Spleen (tissue), 11 donors: Measurements from ENCODE around the gene SPATA22. TPM values are rescaled to one million over a fixed set of nuclear protein-coding genes. Genes with fewer than 3 reads are reported as not detected.
"Not testable (repeated sequence)": the region's sequence is repeated elsewhere in the genome, so short reads cannot be mapped to it uniquely, and the experiment has no call there.

Experiments used
- DNase-seq: peaks from one replicate; pipeline ENCODE4 v3.0.0-alpha.2; 2020
- H3K27ac ChIP-seq, 8 donors: fragments of 200-600 bp; sonication (generic) in 7 of 8; 1 replicate in 4 of 8; 2 replicates in 4 of 8; pipeline versions ENCODE4 v1.5.0 to v1.8.0; 2016 to 2021; ENCODE audit warnings: inconsistent platforms in 4 of 8, mild to moderate bottlenecking in 4 of 8, moderate library complexity in 1 of 8
- H3K27me3 ChIP-seq, 7 donors: fragments of 200-600 bp; sonication (generic) in 6 of 7; replicated peaks in 1 of 7; 1 replicate in 4 of 7; 2 replicates in 3 of 7; pipeline versions ENCODE4 v1.5.0 to v1.8.0; 2016 to 2021; ENCODE audit warnings: inconsistent platforms in 3 of 7, mild to moderate bottlenecking in 1 of 7
- H3K36me3 ChIP-seq, 6 donors: fragments of 200-600 bp; sonication (generic) in 5 of 6; 1 replicate in 4 of 6; 2 replicates in 2 of 6; pipeline versions ENCODE4 v1.5.0 to v1.8.0; 2016 to 2021; ENCODE audit warnings: inconsistent platforms in 2 of 6
- H3K4me1 ChIP-seq, 6 donors: fragments of 200-600 bp; sonication (generic) in 5 of 6; 1 replicate in 3 of 6; 2 replicates in 3 of 6; pipeline versions ENCODE4 v1.5.0 to v1.8.0; 2016 to 2021; ENCODE audit warnings: inconsistent platforms in 3 of 6
- H3K4me3 ChIP-seq, 8 donors: fragments of 200-600 bp; sonication (generic) in 7 of 8; 1 replicate in 4 of 8; 2 replicates in 4 of 8; pipeline versions ENCODE4 v1.5.0 to v1.8.0; 2016 to 2021; ENCODE audit warnings: inconsistent platforms in 4 of 8, mild to moderate bottlenecking in 4 of 8, moderate library complexity in 2 of 8
- H3K9me3 ChIP-seq, 8 donors: fragments of 200-600 bp; sonication (generic) in 7 of 8; 1 replicate in 4 of 8; 2 replicates in 4 of 8; pipeline versions ENCODE4 v1.5.0 to v1.8.0; 2016 to 2021; ENCODE audit warnings: inconsistent platforms in 4 of 8
- CTCF ChIP-seq, 11 experiments: fragments of 200-600 bp in 7 of 11; fragments of 450-650 bp in 4 of 11; sonication (generic) in 4 of 11; IDR thresholded peaks in 8 of 11; conservative IDR thresholded peaks in 3 of 11; 1 replicate in 7 of 11; 2 replicates in 4 of 11; pipeline versions ENCODE4 v1.4.0 to v1.8.0; 2016 to 2021; ENCODE audit warnings: antibody characterized with exemption in 11 of 11, inconsistent platforms in 4 of 11, mild to moderate bottlenecking in 1 of 11
- POLR2A ChIP-seq, 3 donors: fragments of 450-650 bp; IDR thresholded peaks; one replicate each; pipeline ENCODE4 v1.5.1; 2017; ENCODE audit warnings: antibody characterized with exemption in 3 of 3, mild to moderate bottlenecking in 1 of 3
- POLR2AphosphoS5 ChIP-seq, 3 donors: sonication (generic); formaldehyde crosslinking; IDR thresholded peaks; one replicate each; pipeline ENCODE4 v1.5.1; 2017; ENCODE audit warnings: antibody characterized with exemption in 3 of 3
- WGBS, 5 donors: extraction: QIAGEN DNeasy Blood & Tissue Kit in 3 of 5; methylation state at CpG; one replicate each; pipeline versions ENCODE4 v1.1.5 to v1.1.7; 2013 to 2018; 5-methylcytosine and 5-hydroxymethylcytosine counted together
- intact Hi-C: fragments of 100-400 bp; cut with DNase I; formaldehyde crosslinking; loops from one replicate; pipeline ENCODE4 v1.15.0; 2023; ENCODE audit warnings: low total_unique reads
- polyA plus RNA-seq, 3 donors: library from polyadenylated mRNA; stranded (reverse); fragments of 200-250 nt; gene quantifications; one replicate each; pipeline ENCODE4 v1.2.1, GENCODE V29; 2013
- total RNA-seq, 7 donors: library from RNA; depleted of rRNA in 3 of 7; stranded (reverse); fragments of >200 nt in 3 of 7; fragmentation: NEBNext Ultra II Directional in 4 of 7; extraction: Animal tissue kit (Norgen Biotek cat#: 25700) in 4 of 7; gene quantifications; one replicate each; pipeline versions ENCODE4 v1.1.0 to v1.2.1, GENCODE V29; 2016 to 2021
- donor health status: healthy with polysubstance abuse.
- donor health status: DM: no; HTN: no; CAD: no; lungs with moderate emphysema.
- donor health status: DM: no; HTN: no; CAD: no.
- donor health status: Bipolar disorder and iron deficiency.
- donor health status: healthy.
- donor health status: DM: no; HTN: no; CAD: no.
- donor health status: DM: yes; HTN: yes; CAD: no.

SPATA22 gene
- total and polyA plus RNA-seq, 10 donors, result 0.22 to 0.80 (median 0.39) TPM; not detected in 6

DNA sequence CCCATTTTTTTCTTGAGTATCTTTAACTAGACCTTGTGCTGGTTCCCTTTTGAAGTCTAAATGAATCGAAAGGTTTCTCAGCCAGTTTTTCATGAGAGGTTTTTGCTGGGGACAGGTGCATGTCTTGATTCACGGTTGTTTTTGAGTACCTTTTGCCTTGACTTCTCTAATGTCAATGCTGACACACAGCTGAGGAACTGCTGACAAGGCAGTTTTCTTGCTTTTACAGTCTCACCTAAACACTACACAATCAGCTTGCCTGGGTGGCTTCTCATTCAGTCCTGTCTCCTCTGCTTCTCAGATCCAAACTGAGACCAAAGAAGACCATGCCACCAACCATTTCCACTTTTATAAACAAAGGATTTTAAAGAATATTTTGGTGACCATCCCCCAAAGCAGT, 53.4 kb downstream of the SPATA22 start:
- DNase-seq, result no peak
- Histone ChIP-seq H3K4me3 (no peak overlapping the region), H3K4me1 (no peaks in the 10 kb centered on the region), H3K27ac (no peak overlapping the region), H3K9me3 (no peaks in the 10 kb centered on the region), H3K36me3 (no peaks in the 10 kb centered on the region), H3K27me3 (peaks cover 0 to 13% (median 0%) of the 10 kb centered on the region in 7 donors)
- WGBS, 5 donors, result 58 to 87% (median 63%) methylated on average over 2 of the region's 2 CpGs
- intact Hi-C loops, result no loop called here
- no peak for TF ChIP-seq POLR2A (IDR thresholded peaks at IDR 0.05)

- intact Hi-C loops, result no loop called here
- Histone ChIP-seq H3K36me3 (no peaks in the 10 kb centered on the region), H3K4me1 (no peaks in the 10 kb centered on the region), H3K27me3 (peaks cover 0 to 20% (median 0%) of the 10 kb centered on the region in 7 donors), H3K27ac (no peak overlapping the region), H3K9me3 (no peaks in the 10 kb centered on the region), H3K4me3 (no peak overlapping the region)
- TF ChIP-seq CTCF (IDR thresholded peaks at IDR 0.05 in 8 of 11, conservative IDR thresholded peaks at IDR 0.05 in 3 of 11), result no peak
- no peak for TF ChIP-seq POLR2A (IDR thresholded peaks at IDR 0.05)
- TF ChIP-seq POLR2AphosphoS5 (IDR thresholded peaks at IDR 0.05), result no peak
- WGBS, 5 donors, result 79 to 87% (median 84%) methylated on average over 5 of the region's 5 CpGs
- no peak for DNase-seq
Observed at GRCh38 chr17:3415610-3416009, 56.0 kb downstream of the SPATA22 start.

DNA sequence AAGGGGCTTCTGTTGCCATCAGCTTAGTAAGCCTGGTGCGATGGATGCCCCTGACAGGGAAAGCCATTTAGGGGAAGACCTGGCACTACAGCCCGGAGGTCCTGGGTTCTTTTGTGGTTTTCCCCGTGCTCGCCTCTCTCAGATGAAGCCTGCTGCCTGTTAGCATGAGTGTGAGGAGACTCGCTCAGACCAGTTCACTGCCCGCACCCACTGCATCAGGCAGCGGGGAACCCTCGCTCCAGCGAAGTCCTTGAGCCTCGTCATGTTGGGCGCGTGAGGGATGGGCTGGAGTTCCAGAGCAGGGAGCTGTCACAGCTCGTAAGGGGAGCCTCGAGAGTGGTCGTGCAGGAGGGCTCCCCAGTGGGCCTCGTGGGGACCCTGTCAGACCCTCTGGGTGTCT, 59.4 kb downstream of the SPATA22 start:
- intact Hi-C loops, H3K4me1 ChIP-seq, DNase-seq, H3K36me3 ChIP-seq, H3K27ac ChIP-seq, H3K4me3 ChIP-seq: not testable (repeated sequence)
- 22 to 31% methylated on average over 1 to 4 of the region's 16 CpGs; no CpG with 5 or more reads in 3 of the 5 donors for WGBS, 5 donors
- peaks cover 0 to 20% (median 16%) of the 10 kb centered on the region in 8 donors for H3K9me3 ChIP-seq
- H3K27me3 ChIP-seq, result peaks cover 0 to 40% (median 0%) of the 10 kb centered on the region in 7 donors

DNA sequence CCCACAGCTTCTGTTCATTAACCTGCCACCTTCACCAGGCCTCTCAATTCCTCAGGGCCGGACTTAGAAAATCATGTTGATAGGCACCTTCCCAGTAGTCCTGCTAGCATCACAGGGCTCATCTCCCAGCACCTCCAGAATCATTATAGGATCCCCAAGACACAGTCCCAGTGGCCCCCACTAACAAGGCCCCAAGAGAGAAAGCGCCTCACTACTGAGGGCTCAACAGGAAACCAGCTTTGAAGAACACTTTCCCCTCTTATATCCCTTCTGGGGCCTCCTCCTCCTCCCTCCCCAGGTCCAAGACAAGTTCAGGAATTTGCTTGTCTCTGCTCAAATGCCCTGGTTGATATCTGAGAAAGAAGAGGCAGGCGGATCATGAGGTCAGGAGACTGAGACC, 60.5 kb downstream of the SPATA22 start, which contains the start of gene OR3A3:
Gene OR3A3 (plus strand): TSS at position 301 of the 400 bp plus-strand sequence.
- H3K9me3 ChIP-seq, result peaks cover 0 to 32% (median 23%) of the 10 kb centered on the region in 8 donors
- peaks cover 0 to 40% (median 0%) of the 10 kb centered on the region in 7 donors for H3K27me3 ChIP-seq
- WGBS, 5 donors, result 70 to 82% (median 77%) methylated on average over 3 of the region's 3 CpGs
- no peak within 1 kb of the TSS for H3K4me3 ChIP-seq
- TF ChIP-seq CTCF (IDR thresholded peaks at IDR 0.05 in 8 of 11, conservative IDR thresholded peaks at IDR 0.05 in 3 of 11), result no peak
- TF ChIP-seq POLR2AphosphoS5 (IDR thresholded peaks at IDR 0.05), result no peak
- TF ChIP-seq POLR2A (IDR thresholded peaks at IDR 0.05), result no peak
- no peak within 1 kb of the TSS for H3K27ac ChIP-seq
- intact Hi-C loops, result no loop called here
- H3K4me1 ChIP-seq, result no peaks in the 10 kb centered on the region
- H3K36me3 ChIP-seq, result no peaks in the 10 kb centered on the region
- no peak for DNase-seq

DNA sequence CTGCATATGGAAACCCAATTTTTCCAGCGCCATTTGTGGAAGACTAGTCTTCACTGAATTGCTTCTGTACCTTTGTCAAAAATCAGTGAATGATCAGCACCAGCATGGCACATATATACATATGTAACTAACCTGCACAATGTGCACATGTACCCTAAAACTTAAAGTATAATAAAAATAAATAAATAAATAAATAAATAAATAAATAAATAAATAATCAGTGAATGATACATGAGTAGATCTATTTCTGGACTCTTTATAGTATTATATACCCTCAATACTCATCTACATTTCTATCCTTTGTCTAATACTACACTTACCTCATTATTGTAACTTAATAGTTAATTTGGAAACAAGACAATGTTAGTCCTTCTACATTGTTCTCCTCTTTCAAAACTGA, 67.8 kb downstream of the SPATA22 start:
- H3K36me3 ChIP-seq, H3K4me1 ChIP-seq, H3K27ac ChIP-seq, intact Hi-C loops, H3K27me3 ChIP-seq, DNase-seq, H3K4me3 ChIP-seq: not testable (repeated sequence)
- 56 to 86% (median 82%) methylated on average over 1 of the region's 1 CpG for WGBS, 5 donors
- H3K9me3 ChIP-seq, result peaks cover 0 to 30% (median 24%) of the 10 kb centered on the region in 8 donors

DNA sequence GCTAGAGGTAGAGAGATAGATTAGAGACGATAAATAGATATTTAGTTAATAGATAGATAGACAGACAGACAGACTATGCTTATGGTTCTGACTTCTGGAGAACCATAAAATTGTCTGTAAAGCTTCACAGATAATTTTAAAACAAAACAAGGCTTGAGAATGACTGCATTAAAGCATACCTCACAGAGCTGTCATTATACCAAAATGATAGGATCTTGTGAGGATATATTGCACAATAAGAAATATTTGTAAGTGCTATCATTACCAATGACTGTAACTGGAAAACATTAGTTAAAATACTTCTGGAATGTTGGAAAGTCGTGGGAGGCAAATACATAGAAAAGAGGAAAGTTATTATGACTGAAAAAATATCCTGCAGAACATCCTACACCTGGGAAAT, 69.8 kb downstream of the SPATA22 start:
- no peak for TF ChIP-seq POLR2A (IDR thresholded peaks at IDR 0.05)
- TF ChIP-seq CTCF (IDR thresholded peaks at IDR 0.05 in 8 of 11, conservative IDR thresholded peaks at IDR 0.05 in 3 of 11), result no peak
- TF ChIP-seq POLR2AphosphoS5 (IDR thresholded peaks at IDR 0.05), result no peak
- Histone ChIP-seq H3K4me3 (no peak overlapping the region), H3K27ac (no peak overlapping the region), H3K9me3 (peaks cover 0 to 9% (median 6%) of the 10 kb centered on the region in 8 donors), H3K27me3 (peaks cover 0 to 2% (median 0%) of the 10 kb centered on the region in 7 donors), H3K4me1 (no peaks in the 10 kb centered on the region), H3K36me3 (no peaks in the 10 kb centered on the region)
- intact Hi-C loops, result no loop called here
- no peak for DNase-seq
- 52 to 63% (median 60%) methylated on average over 2 of the region's 2 CpGs for WGBS, 5 donors
